ENCODE results near the gene E4F1. TPM values are rescaled to one million over a fixed set of nuclear protein-coding genes. Genes with fewer than 3 reads are reported as not detected.

E4F1 gene
- total and polyA plus RNA-seq, 2 donors (not counting 1 experiment from before 2014, with no cell fraction given): 41.8 to 70.9 TPM

DNA sequence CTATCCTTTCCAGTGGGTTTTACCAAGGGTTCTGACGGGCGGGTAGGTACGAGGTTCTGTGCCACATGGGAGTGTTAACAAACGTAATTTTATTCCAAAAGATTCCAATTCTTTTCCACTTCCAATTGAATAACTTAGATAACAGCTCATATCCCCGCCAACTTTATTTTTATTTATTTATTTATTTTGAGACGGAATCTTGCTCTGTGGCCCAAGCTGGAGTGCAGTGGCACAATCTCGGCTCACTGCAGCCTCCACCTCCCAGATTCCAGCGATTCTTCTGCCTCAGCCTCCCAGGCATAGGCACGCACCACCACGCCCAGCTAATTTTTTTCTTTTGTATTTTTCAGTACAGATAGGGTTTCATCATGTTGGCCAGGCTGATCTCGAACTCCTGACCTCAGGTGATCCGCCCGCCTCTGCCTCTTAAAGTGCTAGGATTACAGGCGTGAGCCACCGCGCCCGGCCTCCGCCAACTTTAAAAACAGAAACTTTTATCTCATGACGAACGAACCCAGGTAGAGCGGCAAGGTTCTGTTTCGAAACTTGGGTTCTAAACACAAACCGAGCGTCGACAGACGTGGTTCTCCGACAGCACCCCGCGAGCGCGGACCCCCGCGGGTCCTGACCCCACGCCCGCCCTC lies 27.4 kb downstream of the E4F1 start:
- peak overlapping the region; percentile 51 to 82 (median 68) for H3K4me3 ChIP-seq (ENCODE audit: control extremely low read depth in 1 of 5, extremely low read depth in 1 of 5, insufficient read depth in 1 of 5, low read depth in 2 of 5, low read length in 4 of 5)
- WGBS (ENCODE audit: insufficient coverage): 3% methylated on average over 26 of the region's 35 CpGs
- intact Hi-C loops (cut with micrococcal nuclease): loop anchor here (1.0 to 10.0 kb wide), 8 partner anchors 18 to 257 kb away; partner anchors contain the start of genes ABCA3, E4F1, MLST8 and NHERF2

More for the DNA sequence above, 27.4 kb downstream of the E4F1 start:
- H2AFZ ChIP-seq (ENCODE audit: insufficient read depth, low read depth, low read length, poor library complexity, severe bottlenecking): peak overlapping the region; percentile 87
- CTCF ChIA-PET: interaction anchor here (0.6 to 3.9 kb wide), 23 partner anchors 8 to 784 kb away, joined by 3 to 71 read pairs (median 4); partner anchors contain the start of genes ABCA3, CASKIN1, MLST8 and TEDC2
- no peak for DNase-seq
- Mint-ChIP-seq H3K27ac (peak overlapping the region; percentile 88), H3K4me3 (peak overlapping the region; percentile 88), H3K9me3 (ENCODE audit: insufficient read depth) (no peaks in the 10 kb centered on the region), H3K27me3 (no peaks in the 10 kb centered on the region), H3K4me1 (peaks cover 26% of the 10 kb centered on the region)
- peaks cover 12 to 41% of the 10 kb centered on the region in 2 donors for H3K4me1 ChIP-seq (ENCODE audit: control insufficient read depth in 2 of 2, insufficient read depth in 2 of 2, low read length in 2 of 2)
- POLR2A ChIA-PET: interaction anchor here (0.5 to 2.5 kb wide), 11 partner anchors 14 to 918 kb away, joined by 3 to 13 read pairs (median 4); partner anchors contain the start of genes ATP6V0C, DNASE1L2, E4F1 and MLST8
- no peaks in the 10 kb centered on the region for H3K27me3 ChIP-seq (replicated peaks in 1 of 4; ENCODE audit: control extremely low read depth in 1 of 4, control insufficient read depth in 3 of 4, insufficient read depth in 4 of 4, low read length in 3 of 4)
- ATAC-seq (ENCODE audit: low read depth): no peak
- TF ChIP-seq, protein P1, sequence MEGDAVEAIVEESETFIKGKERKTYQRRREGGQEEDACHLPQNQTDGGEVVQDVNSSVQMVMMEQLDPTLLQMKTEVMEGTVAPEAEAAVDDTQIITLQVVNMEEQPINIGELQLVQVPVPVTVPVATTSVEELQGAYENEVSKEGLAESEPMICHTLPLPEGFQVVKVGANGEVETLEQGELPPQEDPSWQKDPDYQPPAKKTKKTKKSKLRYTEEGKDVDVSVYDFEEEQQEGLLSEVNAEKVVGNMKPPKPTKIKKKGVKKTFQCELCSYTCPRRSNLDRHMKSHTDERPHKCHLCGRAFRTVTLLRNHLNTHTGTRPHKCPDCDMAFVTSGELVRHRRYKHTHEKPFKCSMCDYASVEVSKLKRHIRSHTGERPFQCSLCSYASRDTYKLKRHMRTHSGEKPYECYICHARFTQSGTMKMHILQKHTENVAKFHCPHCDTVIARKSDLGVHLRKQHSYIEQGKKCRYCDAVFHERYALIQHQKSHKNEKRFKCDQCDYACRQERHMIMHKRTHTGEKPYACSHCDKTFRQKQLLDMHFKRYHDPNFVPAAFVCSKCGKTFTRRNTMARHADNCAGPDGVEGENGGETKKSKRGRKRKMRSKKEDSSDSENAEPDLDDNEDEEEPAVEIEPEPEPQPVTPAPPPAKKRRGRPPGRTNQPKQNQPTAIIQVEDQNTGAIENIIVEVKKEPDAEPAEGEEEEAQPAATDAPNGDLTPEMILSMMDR (IDR thresholded peaks at IDR 0.05): no peak
- TF ChIP-seq EZH2 (IDR thresholded peaks at IDR 0.05; ENCODE audit: borderline replicate concordance, insufficient read depth, low read depth, low read length, poor library complexity, severe bottlenecking): no peak
- H4K20me1 ChIP-seq (ENCODE audit: control insufficient read depth, insufficient read depth, low read length, poor library complexity, severe bottlenecking): peaks cover 7% of the 10 kb centered on the region
- peak overlapping the region; percentile 49 to 72 for H3K27ac ChIP-seq (ENCODE audit: low read length in 2 of 2)
- peak overlapping the region; percentile 78 for H3K4me2 ChIP-seq (replicated peaks; ENCODE audit: low read depth, low read length, poor library complexity, severe bottlenecking)
- H3K9me3 ChIP-seq (ENCODE audit: control extremely low read depth in 1 of 3, control insufficient read depth in 2 of 3, insufficient read depth in 1 of 3, low read length in 2 of 3): no peaks in the 10 kb centered on the region
- peaks cover 23% of the 10 kb centered on the region for H3K79me2 ChIP-seq (ENCODE audit: control insufficient read depth, insufficient read depth, low read length)
- peak overlapping the region; percentile 76 for H3K9ac ChIP-seq (ENCODE audit: low read length)
- H3K36me3 ChIP-seq (replicated peaks in 1 of 2; ENCODE audit: control extremely low read depth in 1 of 2, control insufficient read depth in 1 of 2, extremely low read depth in 1 of 2, insufficient read depth in 2 of 2, low read length in 1 of 2): peaks cover 0 to 26% of the 10 kb centered on the region in 2 experiments

Measured in B cell (primary cell).